Measurements from ENCODE around the gene CHRNA7. TPM values are rescaled to one million over a fixed set of nuclear protein-coding genes. Genes with fewer than 3 reads are reported as not detected.

Gene CHRNA7
- total RNA-seq, 3 donors from 2014 or later: 3.4 to 12.2 (median 5.3) TPM

- H3K4me3 ChIP-seq: no peak overlapping the region
- no peaks in the 10 kb centered on the region for H3K9me3 ChIP-seq
- TF ChIP-seq CTCF (IDR thresholded peaks at IDR 0.05): no peak
- no peaks in the 10 kb centered on the region for H3K4me1 ChIP-seq (ENCODE audit: low read depth)
- no peak for DNase-seq
- no peak for ATAC-seq
- intact Hi-C loops (cut with DNase I, micrococcal nuclease): no loop called here
- H3K36me3 ChIP-seq (ENCODE audit: low read depth): no peaks in the 10 kb centered on the region
Measured at GRCh38 chr15:32060706-32061105, 30.4 kb downstream of the CHRNA7 start.

- Histone ChIP-seq H3K9me3 (peaks cover 18% of the 10 kb centered on the region), H3K4me1 (ENCODE audit: low read depth) (no peaks in the 10 kb centered on the region), H3K36me3 (ENCODE audit: low read depth) (no peaks in the 10 kb centered on the region), H3K4me3 (no peak overlapping the region)
- intact Hi-C loops (cut with DNase I, micrococcal nuclease): no loop called here
- ATAC-seq (no peak), DNase-seq (no peak)
- TF ChIP-seq CTCF (IDR thresholded peaks at IDR 0.05): no peak
Measured at GRCh38 chr15:32067115-32067514, 36.8 kb downstream of the CHRNA7 start.

- Histone ChIP-seq H3K4me3 (no peak overlapping the region), H3K9me3 (no peaks in the 10 kb centered on the region), H3K36me3 (ENCODE audit: low read depth) (no peaks in the 10 kb centered on the region), H3K4me1 (ENCODE audit: low read depth) (no peaks in the 10 kb centered on the region)
- DNase-seq: no peak
- TF ChIP-seq CTCF (IDR thresholded peaks at IDR 0.05): no peak
- no peak for ATAC-seq
- intact Hi-C loops (cut with DNase I, micrococcal nuclease): no loop called here
Measured at GRCh38 chr15:32089851-32090359, 59.6 kb downstream of the CHRNA7 start.

GRCh38 chr15:32091505-32092380, 61.4 kb downstream of the CHRNA7 start:
- H3K36me3 ChIP-seq (ENCODE audit: low read depth): no peaks in the 10 kb centered on the region
- no peak for TF ChIP-seq CTCF (IDR thresholded peaks at IDR 0.05)
- intact Hi-C loops (cut with DNase I, micrococcal nuclease): no loop called here
- no peak overlapping the region for H3K4me3 ChIP-seq
- DNase-seq: no peak
- no peaks in the 10 kb centered on the region for H3K9me3 ChIP-seq
- no peaks in the 10 kb centered on the region for H3K4me1 ChIP-seq (ENCODE audit: low read depth)
- ATAC-seq: no peak

GRCh38 chr15:32096213-32096612, 65.9 kb downstream of the CHRNA7 start:
- no peak for ATAC-seq
- no peak overlapping the region for H3K4me3 ChIP-seq
- intact Hi-C loops (cut with DNase I, micrococcal nuclease): no loop called here
- no peaks in the 10 kb centered on the region for H3K9me3 ChIP-seq
- no peak for DNase-seq
- no peaks in the 10 kb centered on the region for H3K36me3 ChIP-seq (ENCODE audit: low read depth)
- H3K4me1 ChIP-seq (ENCODE audit: low read depth): no peaks in the 10 kb centered on the region
- no peak for TF ChIP-seq CTCF (IDR thresholded peaks at IDR 0.05)
